ENCODE data around the gene CCDC170.
"Not testable (repeated sequence)": the region's sequence is repeated elsewhere in the genome, so short reads cannot be mapped to it uniquely, and the experiment has no call there.

Gene CCDC170, protein sequence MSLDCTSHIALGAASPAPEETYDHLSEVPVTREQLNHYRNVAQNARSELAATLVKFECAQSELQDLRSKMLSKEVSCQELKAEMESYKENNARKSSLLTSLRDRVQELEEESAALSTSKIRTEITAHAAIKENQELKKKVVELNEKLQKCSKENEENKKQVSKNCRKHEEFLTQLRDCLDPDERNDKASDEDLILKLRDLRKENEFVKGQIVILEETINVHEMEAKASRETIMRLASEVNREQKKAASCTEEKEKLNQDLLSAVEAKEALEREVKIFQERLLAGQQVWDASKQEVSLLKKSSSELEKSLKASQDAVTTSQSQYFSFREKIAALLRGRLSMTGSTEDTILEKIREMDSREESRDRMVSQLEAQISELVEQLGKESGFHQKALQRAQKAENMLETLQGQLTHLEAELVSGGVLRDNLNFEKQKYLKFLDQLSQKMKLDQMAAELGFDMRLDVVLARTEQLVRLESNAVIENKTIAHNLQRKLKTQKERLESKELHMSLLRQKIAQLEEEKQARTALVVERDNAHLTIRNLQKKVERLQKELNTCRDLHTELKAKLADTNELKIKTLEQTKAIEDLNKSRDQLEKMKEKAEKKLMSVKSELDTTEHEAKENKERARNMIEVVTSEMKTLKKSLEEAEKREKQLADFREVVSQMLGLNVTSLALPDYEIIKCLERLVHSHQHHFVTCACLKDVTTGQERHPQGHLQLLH

DNA sequence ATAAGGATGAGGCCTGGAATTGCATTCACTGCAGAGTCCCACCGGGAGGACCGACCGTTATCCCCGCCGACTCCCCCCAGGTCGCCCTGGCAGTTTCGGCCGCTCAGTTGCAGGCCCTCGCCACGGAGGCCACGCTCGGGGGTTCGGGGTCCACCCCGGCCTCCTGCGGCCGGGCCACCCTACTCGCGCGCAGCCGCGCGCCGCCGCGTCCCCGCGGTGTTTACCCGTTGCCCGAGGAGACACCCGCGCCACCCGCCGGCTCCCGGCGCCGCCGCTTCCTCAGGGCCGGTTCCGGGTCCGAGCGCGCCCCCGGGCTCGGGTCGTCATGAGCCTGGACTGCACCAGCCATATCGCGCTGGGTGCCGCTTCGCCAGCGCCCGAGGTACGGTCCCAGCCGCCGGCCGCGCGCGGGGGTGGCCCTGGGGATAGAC, at the start of gene CCDC170:
CCDC170 (plus strand) TSS at position 214 of the 431 bp plus-strand sequence; CDS start at position 326, 112 bp downstream.
- DNase-seq: peak; percentile 28 to 54

DNA sequence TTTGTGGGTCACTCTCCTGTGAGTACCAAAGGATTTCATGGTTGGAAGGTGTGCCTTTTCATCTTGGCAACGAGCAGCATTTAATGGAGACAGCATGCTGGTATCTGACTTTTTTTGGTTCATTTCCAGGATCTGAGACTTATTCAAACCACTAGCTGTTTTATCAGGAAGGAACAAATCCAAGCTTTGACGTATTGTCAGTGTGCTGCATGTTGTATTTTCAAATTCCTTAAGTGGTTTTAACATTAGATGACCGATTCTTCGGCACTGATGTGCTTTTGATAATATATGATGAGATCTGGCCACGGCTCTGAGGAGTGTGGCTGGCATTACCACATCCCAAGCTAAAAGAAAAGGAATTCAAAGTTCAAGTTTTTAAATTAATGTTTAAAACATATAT, 48.3 kb upstream of the CCDC170 start:
- DNase-seq: no peak

DNA sequence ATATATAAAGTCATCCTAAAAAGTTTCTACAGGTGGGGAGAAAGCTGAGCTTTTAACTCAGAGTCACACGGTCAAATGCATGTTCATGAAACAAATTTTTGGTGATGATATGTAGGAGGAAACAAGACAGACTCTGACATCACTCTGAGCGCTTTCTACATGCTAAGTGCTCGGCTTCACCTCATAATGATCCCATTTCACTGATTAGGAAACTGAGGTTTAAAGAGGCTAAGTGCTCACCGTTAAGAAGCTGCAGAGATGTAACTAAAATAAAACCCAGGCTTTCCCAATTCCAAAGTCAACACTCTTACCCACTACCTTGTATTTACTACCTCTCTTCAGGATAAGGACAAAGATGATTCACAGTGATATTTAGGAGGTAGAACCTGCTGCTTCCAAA, 46.6 kb upstream of the CCDC170 start:
- no peak for DNase-seq

DNA sequence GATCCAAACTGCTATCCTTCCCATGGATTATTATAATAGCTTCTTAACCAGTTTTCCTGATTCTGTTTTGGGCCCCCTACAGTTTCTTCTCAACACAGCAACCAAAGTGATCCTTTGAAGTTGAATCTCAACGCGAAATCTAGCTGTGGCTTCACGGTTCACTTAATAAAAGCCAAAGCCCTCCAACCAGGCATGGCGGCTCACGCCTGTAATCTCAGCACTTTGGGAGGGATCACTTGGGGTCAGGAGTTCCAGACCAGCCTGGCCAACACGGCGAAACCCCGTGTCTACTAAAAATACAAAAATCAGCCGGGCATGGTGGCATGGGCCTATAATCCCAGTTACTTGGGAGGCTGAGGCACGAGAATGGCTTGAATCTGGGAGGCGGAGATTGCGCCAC, 45.2 kb upstream of the CCDC170 start:
- no peak for DNase-seq

DNA sequence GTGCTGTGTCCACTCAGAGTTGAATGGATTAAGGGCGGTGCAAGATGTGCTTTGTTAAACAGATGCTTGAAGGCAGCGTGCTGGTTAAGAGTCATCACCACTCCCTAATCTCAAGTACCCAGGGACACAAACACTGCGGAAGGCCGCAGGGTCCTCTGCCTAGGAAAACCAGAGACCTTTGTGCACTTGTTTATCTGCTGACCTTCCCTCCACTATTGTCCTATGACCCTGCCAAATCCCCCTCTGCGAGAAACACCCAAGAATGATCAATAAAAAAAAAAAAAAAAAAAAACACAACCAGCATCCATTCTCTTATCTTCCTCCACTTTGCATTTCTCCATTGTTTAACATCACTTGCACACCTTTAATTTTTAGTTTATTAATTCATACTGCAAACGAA, 42.9 kb upstream of the CCDC170 start:
- DNase-seq: not testable (repeated sequence)

DNA sequence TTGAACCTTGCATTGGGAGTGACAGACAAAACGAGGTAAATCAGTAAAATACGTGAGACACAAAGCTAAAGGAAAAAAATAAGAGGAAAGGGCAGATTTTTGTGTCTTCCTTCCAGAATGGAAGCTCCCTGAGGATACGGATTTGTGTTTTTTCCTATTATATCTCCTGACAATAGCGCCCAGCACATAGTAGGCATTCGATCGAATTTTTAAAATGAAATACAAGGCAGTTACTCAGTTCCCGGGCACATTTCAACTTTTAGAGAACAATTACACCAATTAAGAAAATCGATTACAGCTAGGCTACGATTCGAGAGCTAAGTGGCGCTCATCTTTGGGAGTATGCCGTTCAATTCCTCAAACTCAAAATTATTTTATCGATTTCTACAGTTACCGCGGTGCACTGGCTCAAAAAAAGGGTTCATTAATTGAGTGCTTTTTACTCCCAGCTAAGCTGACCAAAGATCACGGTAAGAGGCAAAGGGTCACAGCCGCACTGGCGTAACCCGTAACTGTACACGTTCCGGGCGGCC, 42.3 kb upstream of the CCDC170 start:
- DNase-seq: no peak

DNA sequence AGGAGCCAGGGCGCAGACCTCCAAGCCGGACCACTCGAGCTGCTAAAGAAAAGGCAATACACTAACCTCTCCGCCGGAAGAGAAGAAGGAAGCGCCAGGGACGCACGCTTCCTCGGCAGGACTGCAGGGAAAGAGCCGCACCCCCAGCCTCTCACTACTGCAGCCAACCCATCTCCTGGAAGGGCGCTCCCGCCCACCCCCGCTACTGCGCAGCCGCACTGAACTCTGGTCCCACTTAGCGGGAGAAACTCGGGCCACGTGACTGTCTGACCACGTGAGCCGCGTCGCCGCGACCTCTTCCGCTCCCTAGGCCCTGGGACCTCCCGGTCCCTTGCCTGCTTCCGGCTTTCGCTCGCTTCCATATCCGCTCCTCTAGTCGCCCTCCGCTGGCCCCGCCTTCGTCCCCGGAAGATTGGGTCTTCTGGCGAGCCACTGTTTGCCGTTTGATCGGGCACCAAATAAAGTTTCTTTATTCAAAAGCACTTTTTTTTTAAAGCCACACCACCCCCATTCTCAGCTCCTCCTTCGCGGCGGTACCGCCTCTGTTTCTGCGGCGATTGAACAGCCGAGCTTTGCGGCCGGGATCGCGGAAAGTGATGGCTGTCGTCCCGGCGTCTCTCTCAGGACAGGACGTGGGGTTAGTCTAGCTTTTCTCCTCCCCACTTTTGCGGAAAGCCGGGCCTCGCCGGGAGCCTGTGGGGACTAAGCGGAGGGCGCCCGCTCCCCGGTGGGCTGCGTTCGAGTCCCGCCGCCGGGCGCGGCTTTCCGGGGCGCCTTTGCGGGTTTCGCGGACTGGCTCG, 41.7 kb upstream of the CCDC170 start, which contains the start of gene RMND1:
RMND1 (minus strand) TSS at position 177 of the 800 bp plus-strand sequence. CDS start 6,315 bp downstream, outside the sequence.
- DNase-seq: peak; percentile 100

DNA sequence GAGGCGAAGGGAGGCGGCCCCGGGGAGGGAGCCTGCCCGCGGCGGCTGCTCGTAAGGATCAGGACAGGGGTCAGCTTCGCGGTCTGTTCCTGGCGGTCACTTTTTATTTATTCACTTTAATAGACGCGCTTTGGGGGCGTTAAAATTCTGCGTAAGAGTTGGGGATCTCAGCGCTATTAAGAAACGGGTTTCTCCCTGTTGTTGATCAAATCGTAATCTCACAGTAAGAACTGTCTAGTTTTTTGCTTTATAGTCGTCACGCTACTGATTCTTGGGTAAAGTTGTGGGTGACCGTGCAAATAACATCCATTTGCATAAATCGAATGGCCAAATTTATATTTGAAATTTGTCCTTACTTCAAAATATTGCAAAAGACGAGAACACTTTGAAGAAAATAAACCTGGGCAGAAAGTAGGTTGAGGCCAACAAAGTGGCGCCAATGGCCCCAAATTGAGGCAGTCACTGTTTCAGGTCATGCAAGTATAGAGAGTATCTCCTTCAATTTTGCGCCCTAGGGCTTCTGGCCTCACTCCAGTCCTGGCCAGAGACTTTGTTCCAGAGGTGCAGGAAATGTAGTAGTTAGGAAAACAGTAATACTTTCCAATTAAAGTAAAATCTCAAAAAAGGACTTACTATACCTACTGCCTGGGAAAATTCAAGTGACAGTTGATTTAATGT, 40.9 kb upstream of the CCDC170 start:
- peak; percentile 23 to 24 for DNase-seq

DNA sequence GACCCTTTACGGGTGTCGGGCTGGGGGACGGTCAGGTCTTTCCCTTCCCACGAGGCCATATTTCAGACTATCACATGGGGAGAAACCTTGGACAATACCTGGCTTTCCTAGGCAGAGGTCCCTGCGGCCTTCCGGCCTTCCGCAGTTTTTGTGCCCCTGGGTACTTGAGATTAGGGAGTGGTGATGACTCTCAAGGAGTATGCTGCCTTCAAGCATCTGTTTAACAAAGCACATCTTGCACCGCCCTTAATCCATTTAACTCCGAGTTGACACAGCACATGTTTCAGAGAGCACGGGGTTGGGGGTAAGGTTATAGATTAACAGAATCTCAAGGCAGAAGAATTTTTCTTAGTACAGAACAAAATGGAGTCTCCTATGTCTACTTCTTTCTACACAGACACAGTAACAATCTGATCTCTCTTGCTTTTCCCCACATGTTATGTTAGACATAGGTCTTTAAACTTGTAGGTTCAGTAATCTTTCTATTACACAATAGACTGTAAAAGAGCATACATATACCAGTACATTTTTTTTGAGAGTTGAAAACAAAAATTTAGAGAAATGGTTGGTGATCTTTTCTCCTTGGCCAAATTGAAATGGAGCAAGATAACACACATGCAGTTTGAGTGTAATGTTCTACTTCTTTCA, 37.9 kb upstream of the CCDC170 start:
- DNase-seq: not testable (repeated sequence)

DNA sequence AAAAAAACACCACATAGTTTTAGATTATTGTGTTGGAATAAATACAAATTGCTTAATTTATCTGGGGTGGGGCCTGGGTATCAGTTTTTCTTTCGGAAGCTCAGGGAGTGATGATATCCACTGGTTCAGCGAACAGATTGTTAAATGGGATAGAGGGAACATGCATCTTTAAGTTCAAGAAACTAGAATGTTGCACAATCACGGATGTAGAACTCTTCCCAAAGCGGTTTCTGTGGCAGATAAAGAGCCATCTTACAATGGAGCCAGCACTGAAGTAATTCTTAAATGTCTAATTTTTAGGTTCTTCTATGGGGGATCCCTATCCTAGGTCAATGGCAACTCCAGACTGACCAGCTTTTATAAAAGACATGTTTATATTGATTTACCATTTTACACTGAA, 32.1 kb upstream of the CCDC170 start:
- DNase-seq: no peak

DNA sequence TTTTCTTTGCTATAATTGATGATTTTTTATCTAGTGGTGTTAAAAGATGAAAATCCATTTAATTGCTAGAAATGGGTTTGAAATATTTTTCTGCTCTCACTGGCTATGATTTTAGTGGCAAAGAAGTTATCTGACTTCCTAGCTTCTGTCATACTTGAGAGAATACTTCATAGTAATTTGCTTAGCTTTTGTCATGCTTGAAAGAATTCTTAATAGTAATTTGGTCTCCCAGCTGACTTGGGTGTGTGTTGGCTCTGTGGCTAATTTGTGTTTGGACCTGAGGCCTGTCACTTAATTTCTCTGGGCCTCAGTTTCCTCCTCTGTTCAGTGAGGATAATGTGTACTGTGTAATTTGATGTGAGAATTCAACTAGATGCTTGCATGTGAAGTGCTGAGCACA, 29.1 kb upstream of the CCDC170 start:
- no peak for DNase-seq

DNA sequence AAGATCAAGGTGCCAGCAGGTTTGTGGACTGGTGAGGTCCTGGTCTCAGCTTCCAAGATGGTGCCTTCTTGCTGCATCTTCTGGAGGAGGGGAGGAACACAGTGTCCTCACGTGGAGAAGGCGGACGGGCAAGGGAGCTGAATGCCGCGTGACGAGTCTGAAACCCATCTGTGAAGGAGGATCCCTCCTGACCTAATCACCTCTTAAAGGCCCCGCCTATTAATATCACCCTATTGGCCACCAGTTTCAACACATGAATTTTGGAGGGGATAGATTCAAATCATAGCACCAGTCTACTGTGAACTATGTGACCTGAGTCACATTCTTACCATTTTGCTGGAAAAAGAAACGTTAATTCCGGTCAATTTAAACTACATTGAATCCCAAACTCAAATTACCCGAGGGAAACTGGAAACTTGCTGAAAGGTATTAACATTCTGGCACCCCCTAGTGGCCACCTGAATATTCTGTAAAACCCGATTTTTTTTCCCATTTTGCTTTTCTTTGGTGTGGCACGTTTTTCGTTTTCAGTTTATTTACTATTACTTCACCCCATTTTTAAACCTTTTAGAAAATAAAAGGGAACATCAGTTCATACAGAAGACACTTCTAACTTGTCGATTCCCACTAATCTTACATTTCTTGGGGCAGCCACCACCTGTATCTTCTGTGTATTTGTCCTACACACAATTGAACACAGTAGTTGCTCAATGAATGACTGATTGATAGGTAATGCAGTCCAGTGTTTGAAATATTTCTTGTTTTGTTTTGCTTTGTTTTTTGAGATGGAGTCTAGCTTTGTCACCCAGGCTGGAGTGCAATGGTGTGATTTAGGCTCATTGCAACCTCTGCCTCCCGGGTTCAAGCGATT, 17.9 kb upstream of the CCDC170 start:
- DNase-seq: peak in 1 of 2 donors; percentile 79

DNA sequence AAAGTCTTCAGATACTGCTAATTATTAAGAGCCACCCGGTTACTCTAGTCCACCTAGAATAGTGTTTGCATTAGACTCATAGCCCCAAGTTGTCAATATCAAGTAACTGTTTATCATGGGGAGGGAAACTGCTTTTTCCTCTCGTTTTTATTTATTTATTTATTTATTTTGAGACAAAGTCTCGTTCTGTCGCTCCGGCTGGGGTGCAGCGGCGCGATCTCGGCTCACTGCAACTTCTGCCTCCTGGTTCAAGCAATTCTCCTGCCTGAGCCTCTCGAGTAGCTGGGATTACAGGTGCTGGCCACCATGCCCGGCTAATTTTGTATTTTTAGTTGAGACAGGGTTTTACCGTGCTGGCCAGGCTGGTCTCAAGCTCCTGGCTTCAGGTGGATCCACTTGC, 16.1 kb upstream of the CCDC170 start:
- DNase-seq: no peak

DNA sequence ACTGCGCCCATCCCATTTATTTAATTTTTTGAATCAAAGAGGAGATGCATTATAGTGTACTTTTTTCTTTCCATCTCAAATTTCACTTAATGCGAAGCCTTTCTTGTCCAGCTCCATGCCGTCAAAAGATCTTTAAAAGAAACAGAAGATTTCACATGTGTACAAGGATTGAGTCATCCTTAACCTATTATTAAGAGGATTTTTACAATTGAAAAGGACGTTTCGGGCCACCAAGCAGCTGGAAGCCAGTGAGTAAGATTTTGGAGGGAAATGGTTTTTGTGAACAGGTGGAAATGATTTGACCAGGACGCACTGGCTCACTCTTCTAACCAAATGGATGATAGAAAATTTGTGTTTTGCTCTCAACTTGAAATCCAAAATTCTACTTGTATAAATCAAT, 15.1 kb upstream of the CCDC170 start:
- DNase-seq: no peak

DNA sequence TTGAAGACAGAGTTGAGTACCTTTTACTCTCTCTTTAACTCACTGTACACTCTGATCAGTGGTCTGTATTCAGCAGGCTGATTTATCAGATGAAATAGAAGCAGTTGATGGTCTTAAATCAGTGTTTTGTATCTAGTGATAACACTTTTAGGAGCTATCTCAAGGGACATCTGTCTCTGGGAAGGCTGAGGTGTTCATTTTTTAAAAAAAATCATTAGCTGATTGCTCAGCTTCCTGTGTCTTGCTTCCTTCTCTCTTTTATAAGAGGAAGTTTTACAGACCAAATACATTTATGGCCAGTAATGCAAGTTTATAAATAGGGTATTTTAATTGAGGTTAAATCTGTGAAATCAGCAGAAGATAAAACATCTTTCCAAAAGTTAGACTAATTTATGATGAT, 12.0 kb upstream of the CCDC170 start:
- peak in 1 of 2 donors; percentile 58 for DNase-seq

DNA sequence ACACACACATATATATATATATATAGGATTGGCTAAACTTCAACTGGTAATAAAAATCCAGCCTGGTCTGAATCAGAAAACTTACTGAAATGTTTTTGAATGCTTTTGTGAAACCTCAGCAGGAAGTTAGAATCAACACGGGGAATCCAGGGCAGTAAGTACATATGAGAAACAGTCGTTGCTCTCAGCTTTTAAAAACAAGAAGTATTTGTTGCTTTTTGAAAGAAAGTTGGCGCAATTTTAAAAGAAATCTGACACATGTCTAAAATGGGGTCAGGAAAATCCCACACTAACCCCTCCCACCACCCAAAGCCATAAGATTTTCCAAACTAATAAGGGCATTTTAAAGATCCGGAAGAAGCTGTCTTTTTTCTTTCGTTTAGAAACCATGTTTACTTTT, 11.5 kb upstream of the CCDC170 start:
- DNase-seq: peak; percentile 86 to 98

DNA sequence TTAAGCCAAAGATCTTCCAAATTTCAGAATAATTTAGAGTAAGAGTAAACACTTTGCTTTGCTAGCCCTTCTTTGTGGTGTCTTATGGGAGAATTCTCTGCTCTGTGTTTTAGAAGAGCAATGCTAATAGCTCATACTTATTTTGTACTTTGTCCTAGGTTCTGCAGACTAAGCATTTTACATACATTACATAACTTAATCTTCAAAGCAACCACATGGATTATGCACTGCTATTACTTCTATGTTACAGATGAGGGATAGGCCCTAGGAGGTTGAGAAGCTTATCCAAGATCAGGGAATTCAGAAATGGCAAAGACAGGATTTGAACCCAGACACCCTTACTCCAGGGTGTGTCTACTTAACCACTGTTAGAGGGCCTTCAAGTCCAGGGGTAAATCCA, 9.8 kb upstream of the CCDC170 start:
- no peak for DNase-seq

DNA sequence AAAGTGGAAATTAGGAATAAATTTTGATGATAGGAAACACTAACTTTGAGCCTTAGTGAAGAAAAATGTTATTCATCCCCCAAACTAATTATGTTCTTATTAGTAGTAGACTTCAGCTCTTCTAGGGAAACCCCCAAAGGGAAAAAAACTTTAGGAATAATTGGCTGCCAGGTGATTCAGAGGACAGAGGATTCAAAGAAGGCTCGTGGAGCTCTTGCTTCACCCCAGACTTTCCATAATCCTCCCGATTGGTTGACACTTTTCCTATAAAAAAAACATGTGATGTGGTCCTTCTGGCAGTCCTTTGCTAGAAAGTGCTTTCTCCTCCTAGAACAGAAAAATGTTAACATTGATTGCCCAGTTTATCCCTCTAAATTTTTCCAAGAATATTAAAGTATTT, 5.6 kb upstream of the CCDC170 start:
- DNase-seq: peak in 1 of 2 donors; percentile 73

DNA sequence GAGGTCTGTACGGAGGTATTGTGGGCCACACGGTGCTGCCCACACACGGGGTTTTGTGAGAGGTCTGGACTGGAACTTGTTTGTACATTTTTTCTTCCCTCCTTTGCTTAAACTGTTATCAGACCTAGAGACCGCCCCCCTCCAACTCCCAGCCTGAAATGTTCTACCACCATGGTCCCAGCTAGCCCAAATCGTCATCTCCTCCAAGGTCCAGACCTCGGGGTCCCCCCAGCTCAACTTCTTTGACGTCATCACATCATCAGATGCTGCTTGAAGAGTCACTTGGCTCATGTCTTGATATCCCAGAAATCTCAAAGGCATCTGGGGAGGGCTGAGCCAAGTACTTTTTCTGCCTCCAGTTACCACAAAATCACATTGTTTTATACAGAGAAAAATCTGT, 2.8 kb upstream of the CCDC170 start:
- peak in 1 of 2 donors; percentile 20 for DNase-seq

DNA sequence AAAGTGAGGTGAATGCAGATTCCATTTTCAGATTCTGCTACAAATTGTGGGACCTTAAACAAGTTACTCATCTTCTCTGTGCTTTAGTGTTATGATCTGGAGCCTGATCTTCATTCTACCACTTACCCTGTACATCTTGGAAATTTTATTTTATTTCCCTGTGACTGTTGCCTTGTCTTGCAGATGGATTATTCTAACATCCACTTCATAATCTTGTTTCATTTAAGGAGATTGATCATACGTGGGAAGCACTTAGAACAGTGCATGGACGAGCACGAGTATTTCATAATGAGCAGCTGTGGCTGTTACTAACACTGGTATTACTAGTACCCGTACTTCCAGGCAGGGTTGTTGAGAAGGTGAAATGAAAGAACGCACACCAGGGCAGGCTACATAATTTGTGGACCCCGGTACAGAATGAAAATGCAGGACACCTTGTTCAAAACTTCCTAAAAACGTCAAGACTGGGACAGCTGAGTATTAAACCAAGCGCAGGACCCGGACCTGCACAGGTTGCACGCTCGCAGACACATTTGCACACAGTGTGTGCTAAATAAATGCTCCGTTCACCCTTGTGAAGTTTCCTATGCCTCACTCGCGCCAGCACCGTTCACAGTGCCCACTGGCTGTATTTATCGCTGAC, 535 bp upstream of the CCDC170 start:
- DNase-seq: peak in 1 of 2 donors; percentile 41

All from inflammatory macrophage treated with lipopolysaccharide for 1 hour (primary cell).